ENCODE measurements around the gene SLIT3. TPM values are rescaled to one million over a fixed set of nuclear protein-coding genes. Genes with fewer than 3 reads are reported as not detected.

Gene SLIT3
- total RNA-seq, 3 donors from 2014 or later: 30.7 to 103 (median 54.1) TPM

DNA sequence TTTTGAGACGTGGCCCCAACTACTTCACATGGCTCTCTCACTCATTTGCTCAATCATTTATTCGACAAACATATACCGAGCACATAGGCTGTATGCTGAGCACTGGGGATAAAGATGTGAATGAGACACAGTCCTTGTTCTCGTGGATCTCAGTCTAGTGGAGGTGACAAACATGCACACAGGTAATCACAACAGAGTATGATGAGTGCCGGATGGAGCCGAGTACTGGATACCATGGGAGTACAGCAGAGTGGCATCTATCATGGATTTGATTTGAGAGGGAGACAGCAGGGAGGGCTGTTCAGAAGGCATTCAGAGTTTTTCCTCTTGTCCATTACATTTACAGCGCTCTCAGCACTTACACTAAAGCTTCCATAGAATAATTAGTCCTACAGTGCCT, 259.8 kb downstream of the SLIT3 start:
- no peak overlapping the region for H3K4me3 ChIP-seq
- no peaks in the 10 kb centered on the region for H3K4me1 ChIP-seq
- no peak for DNase-seq (ENCODE audit: low spot score in 2 of 2)
- H3K36me3 ChIP-seq: no peaks in the 10 kb centered on the region
- no peak overlapping the region for H3K27ac ChIP-seq
- intact Hi-C loops (cut with DNase I; ENCODE audit: low total_unique reads): no loop called here
- H3K27me3 ChIP-seq: no peaks in the 10 kb centered on the region
- H3K9me3 ChIP-seq: peaks cover 0 to 3% of the 10 kb centered on the region in 2 donors
- no peak for TF ChIP-seq POLR2A (IDR thresholded peaks at IDR 0.05)
- TF ChIP-seq, protein P1, sequence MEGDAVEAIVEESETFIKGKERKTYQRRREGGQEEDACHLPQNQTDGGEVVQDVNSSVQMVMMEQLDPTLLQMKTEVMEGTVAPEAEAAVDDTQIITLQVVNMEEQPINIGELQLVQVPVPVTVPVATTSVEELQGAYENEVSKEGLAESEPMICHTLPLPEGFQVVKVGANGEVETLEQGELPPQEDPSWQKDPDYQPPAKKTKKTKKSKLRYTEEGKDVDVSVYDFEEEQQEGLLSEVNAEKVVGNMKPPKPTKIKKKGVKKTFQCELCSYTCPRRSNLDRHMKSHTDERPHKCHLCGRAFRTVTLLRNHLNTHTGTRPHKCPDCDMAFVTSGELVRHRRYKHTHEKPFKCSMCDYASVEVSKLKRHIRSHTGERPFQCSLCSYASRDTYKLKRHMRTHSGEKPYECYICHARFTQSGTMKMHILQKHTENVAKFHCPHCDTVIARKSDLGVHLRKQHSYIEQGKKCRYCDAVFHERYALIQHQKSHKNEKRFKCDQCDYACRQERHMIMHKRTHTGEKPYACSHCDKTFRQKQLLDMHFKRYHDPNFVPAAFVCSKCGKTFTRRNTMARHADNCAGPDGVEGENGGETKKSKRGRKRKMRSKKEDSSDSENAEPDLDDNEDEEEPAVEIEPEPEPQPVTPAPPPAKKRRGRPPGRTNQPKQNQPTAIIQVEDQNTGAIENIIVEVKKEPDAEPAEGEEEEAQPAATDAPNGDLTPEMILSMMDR (IDR thresholded peaks at IDR 0.05): no peak
- TF ChIP-seq POLR2AphosphoS5 (IDR thresholded peaks at IDR 0.05): no peak

DNA sequence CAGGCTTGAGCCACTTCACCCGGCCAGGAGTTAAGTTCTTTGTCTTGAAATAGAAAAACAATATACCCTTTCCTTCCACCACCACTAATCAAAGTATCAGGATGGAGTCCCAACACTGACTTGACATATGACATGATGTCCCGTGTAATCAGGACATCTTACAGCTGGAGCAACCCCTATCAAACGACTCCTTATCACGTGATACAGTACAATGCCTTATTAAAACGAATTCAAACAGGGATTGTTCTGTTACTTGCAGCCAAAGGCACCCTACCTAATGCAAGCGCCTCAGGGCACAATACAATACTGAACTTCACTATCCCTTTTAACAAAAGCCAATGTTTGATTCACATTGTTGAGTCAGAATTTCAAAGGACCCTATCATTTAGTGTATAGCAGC, 261.3 kb downstream of the SLIT3 start:
- H3K9me3 ChIP-seq: peaks cover 0 to 3% of the 10 kb centered on the region in 2 donors
- H3K27ac ChIP-seq: no peak overlapping the region
- H3K36me3 ChIP-seq: no peaks in the 10 kb centered on the region
- H3K27me3 ChIP-seq: no peaks in the 10 kb centered on the region
- DNase-seq (ENCODE audit: low spot score in 2 of 2): no peak
- H3K4me1 ChIP-seq: no peaks in the 10 kb centered on the region
- intact Hi-C loops (cut with DNase I; ENCODE audit: low total_unique reads): no loop called here
- TF ChIP-seq, protein P1 (IDR thresholded peaks at IDR 0.05): no peak
- TF ChIP-seq POLR2AphosphoS5 (IDR thresholded peaks at IDR 0.05) (no peak), POLR2A (IDR thresholded peaks at IDR 0.05) (no peak)
- no peak overlapping the region for H3K4me3 ChIP-seq

DNA sequence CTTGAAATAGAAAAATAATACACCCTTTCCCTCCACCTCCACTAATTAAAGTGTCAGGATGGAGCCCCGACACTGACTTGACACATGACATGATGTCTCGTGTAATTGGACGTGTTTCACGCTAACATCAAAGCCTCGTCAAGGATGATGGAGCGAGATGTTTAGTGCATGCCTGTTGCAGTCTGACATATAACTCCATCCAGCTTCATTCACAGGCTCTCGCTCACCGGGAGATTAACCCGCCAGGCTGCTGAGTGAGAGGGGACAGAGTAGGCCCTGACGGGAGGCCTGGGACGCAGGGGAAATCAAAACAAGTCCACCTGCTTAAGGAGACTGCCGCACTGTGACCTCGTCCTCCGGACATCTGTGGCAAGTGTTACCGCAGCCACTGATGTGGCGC, 263.5 kb downstream of the SLIT3 start:
- Histone ChIP-seq H3K4me1 (no peaks in the 10 kb centered on the region), H3K27me3 (no peaks in the 10 kb centered on the region), H3K36me3 (no peaks in the 10 kb centered on the region), H3K27ac (no peak overlapping the region), H3K9me3 (no peaks in the 10 kb centered on the region), H3K4me3 (no peak overlapping the region)
- no peak for TF ChIP-seq POLR2A (IDR thresholded peaks at IDR 0.05)
- no peak for TF ChIP-seq POLR2AphosphoS5 (IDR thresholded peaks at IDR 0.05)
- TF ChIP-seq, protein P1 (IDR thresholded peaks at IDR 0.05): no peak
- intact Hi-C loops (cut with DNase I; ENCODE audit: low total_unique reads): no loop called here
- no peak for DNase-seq (ENCODE audit: low spot score in 2 of 2)

DNA sequence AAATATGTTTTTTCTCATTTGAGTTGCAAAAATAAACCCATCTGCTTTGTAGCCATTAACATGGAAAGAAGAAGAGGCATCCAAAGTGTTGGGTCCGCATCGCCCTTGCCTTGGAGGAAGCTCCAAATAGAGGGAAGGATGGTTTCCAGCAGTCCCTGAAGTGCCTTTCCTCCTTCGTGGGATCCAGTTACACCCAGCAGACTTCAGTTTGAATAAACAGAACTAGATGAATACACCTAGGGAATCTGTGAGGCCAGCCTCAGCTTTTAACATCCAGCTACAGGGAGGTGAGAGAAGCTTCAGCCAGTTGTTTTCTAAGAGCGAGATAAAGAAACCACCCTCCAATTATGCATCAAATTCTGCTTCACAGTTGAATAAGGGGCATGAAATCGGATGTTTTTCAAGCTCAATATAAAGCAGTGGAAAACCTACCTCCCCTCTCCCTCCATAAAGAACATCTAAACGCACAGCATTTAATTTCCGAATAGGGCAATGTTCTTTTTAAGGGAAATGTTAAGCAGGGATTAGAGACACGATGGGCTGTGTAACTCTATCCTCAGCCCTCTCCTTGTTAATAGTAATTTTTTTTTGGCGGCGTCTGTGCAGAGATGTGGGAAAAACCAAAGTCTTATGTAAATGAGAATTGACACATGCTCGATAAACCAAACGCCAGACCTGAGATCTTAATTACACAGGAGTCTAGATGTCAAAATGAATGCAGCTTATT, 264.7 kb downstream of the SLIT3 start:
- no peaks in the 10 kb centered on the region for H3K27me3 ChIP-seq
- TF ChIP-seq POLR2AphosphoS5 (IDR thresholded peaks at IDR 0.05): no peak
- TF ChIP-seq, protein P1 (IDR thresholded peaks at IDR 0.05): no peak
- no peak for TF ChIP-seq POLR2A (IDR thresholded peaks at IDR 0.05)
- no peaks in the 10 kb centered on the region for H3K36me3 ChIP-seq
- no peaks in the 10 kb centered on the region for H3K4me1 ChIP-seq
- H3K4me3 ChIP-seq: no peak overlapping the region
- H3K27ac ChIP-seq: no peak overlapping the region
- DNase-seq (ENCODE audit: low spot score in 2 of 2): no peak
- no peaks in the 10 kb centered on the region for H3K9me3 ChIP-seq
- intact Hi-C loops (cut with DNase I; ENCODE audit: low total_unique reads): no loop called here

DNA sequence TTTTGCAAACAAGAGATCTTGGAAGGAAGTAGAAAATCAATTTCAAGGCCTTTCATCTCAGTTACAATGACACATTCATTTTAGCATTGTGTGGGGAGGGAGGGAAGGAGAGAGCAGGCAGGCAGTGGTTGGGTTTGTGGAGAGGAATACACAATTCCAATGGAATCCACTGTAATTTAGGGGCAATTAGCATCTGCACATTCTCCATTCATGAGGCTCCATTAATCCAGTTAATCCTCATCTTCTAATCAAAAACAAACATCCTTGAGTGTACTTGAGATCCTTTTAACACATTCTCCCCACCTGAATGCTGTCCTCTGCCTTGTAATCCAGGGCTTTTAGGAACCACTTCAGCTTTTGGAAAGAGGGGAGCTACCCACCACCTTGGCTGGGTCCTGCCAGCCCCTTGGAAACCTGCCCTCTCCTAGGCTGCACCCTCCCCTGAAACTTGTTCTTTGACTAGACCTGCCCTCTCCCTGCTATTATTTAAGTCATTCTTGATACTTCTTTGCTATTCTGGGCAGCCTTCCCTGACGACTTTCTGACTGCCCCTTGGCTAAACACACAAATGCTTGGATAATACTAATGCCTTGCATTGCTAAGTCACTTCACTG, 271.2 kb downstream of the SLIT3 start:
- Histone ChIP-seq H3K4me1 (peaks cover 0 to 6% of the 10 kb centered on the region in 2 donors), H3K27ac (peak overlapping the region; percentile 50 to 77), H3K4me3 (no peak overlapping the region), H3K27me3 (no peaks in the 10 kb centered on the region), H3K36me3 (no peaks in the 10 kb centered on the region), H3K9me3 (no peaks in the 10 kb centered on the region)
- no peak for DNase-seq (ENCODE audit: low spot score in 2 of 2)
- TF ChIP-seq POLR2AphosphoS5 (IDR thresholded peaks at IDR 0.05) (no peak), POLR2A (IDR thresholded peaks at IDR 0.05) (no peak)
- TF ChIP-seq, protein P1 (IDR thresholded peaks at IDR 0.05): no peak
- intact Hi-C loops (cut with DNase I; ENCODE audit: low total_unique reads): no loop called here

All from breast epithelium (tissue), 4 donors.